GM12878 (cell line): ENCODE results near the gene GAS2L1. TPM values are rescaled to one million over a fixed set of nuclear protein-coding genes. Genes with fewer than 3 reads are reported as not detected.

Source experiments
- ATAC-seq: fragments of 200-7000 bp; cut with Tn5 transposase; 3 replicates; pipeline ENCODE4 v1.9.1; 2020; ENCODE audit warnings: mild to moderate bottlenecking, moderate library complexity
- BruUV-seq: library from RNA; stranded (reverse); fragments of 400-500 nt; replicated peaks from 2 replicates; lab custom pipeline; 2021; lab: Mats Ljungman, UMichigan
- CTCF ChIA-PET: fragments of 300-600 bp; sonication (Branson Sonifier 250); formaldehyde crosslinking; extraction: SDS; loops from one replicate; lab custom pipeline; 2021; ENCODE audit warnings: inconsistent platforms; lab: Yijun Ruan, JAX
- POLR2A ChIA-PET: fragments of 350-600 bp; formaldehyde crosslinking; extraction: SDS; loops from one replicate; lab custom pipeline; 2021; ENCODE audit warnings: inconsistent platforms; lab: Charles Lee
- RAD21 ChIA-PET: fragments of 300-600 bp; sonication (Branson Sonifier 250); formaldehyde crosslinking; loops from one replicate; lab custom pipeline; 2023; ENCODE audit warnings: antibody characterized with exemption; ENCODE audit not compliant: unreplicated experiment; lab: Charles Lee
- SMC1A ChIA-PET: fragments of 300-600 bp; sonication (Branson Sonifier 250); formaldehyde crosslinking; loops from one replicate; lab custom pipeline; 2023; ENCODE audit not compliant: unreplicated experiment, uncharacterized antibody; lab: Charles Lee
- DNase-seq: peaks from one replicate; pipeline ENCODE4 v3.0.0-alpha.2; 2011; ENCODE audit warnings: low read depth, low spot score
- FAIRE-seq: peaks from 3 replicates; lab custom pipeline; 2011; peaks lifted over from hg19 to GRCh38; lab: Jason Lieb, UNC
- H2AFZ ChIP-seq: 2 replicates; pipeline ENCODE4 v1.6.0; 2011; ENCODE audit warnings: low read depth, low read length, control low read depth; ENCODE audit not compliant: control insufficient read depth
- H3K27ac ChIP-seq: 2 replicates; pipeline ENCODE4 v1.5.1; 2011; ENCODE audit warnings: control low read depth; ENCODE audit not compliant: control insufficient read depth, insufficient read depth
- H3K27me3 ChIP-seq, 2 experiments: replicated peaks in 1 of 2; 2 replicates each; pipeline versions ENCODE4 v1.6.0 to v1.6.1; 2011; ENCODE audit warnings: low read length in 1 of 2; ENCODE audit not compliant: control insufficient read depth in 2 of 2, insufficient read depth in 2 of 2
- H3K36me3 ChIP-seq, 2 experiments: 2 replicates each; pipeline ENCODE4 v1.5.1; 2011; ENCODE audit warnings: low read length in 1 of 2; ENCODE audit not compliant: control insufficient read depth in 2 of 2, insufficient read depth in 2 of 2
- H3K4me1 ChIP-seq: 2 replicates; pipeline ENCODE4 v1.6.1; 2011; ENCODE audit warnings: mild to moderate bottlenecking, low read length, moderate library complexity, mixed read lengths; ENCODE audit not compliant: control insufficient read depth, insufficient read depth
- H3K4me2 ChIP-seq: 2 replicates; pipeline ENCODE4 v1.6.0; 2011; ENCODE audit warnings: control low read depth; ENCODE audit not compliant: control insufficient read depth, insufficient read depth
- H3K4me3 ChIP-seq: fragments of 200-600 bp; sonication (generic); 2 replicates; pipeline ENCODE4 v1.5.1; 2016
- H3K79me2 ChIP-seq: 2 replicates; pipeline ENCODE4 v1.6.0; 2011; ENCODE audit warnings: low read length; ENCODE audit not compliant: control insufficient read depth, insufficient read depth
- H3K9ac ChIP-seq: 2 replicates; pipeline ENCODE4 v1.8.0; 2011; ENCODE audit warnings: low read length, control low read depth, mixed read lengths; ENCODE audit not compliant: control insufficient read depth, insufficient read depth
- H3K9me3 ChIP-seq: replicated peaks from 3 replicates; pipeline ENCODE4 v1.5.1; 2011; ENCODE audit warnings: mild to moderate bottlenecking, low read length; ENCODE audit not compliant: control insufficient read depth, insufficient read depth
- H4K20me1 ChIP-seq: 2 replicates; pipeline ENCODE4 v1.6.0; 2011; ENCODE audit not compliant: control insufficient read depth, insufficient read depth
- CHD2 ChIP-seq: IDR thresholded peaks from 2 replicates; pipeline ENCODE4 v1.6.1; 2011; ENCODE audit warnings: low read depth, low read length, improper control_type of control experiment, borderline replicate concordance
- CTCF ChIP-seq, 3 experiments: IDR thresholded peaks in 2 of 3; conservative IDR thresholded peaks in 1 of 3; 2 replicates each; pipeline ENCODE4 v1.5.1; 2011; ENCODE audit warnings: low read depth in 3 of 3, low read length in 3 of 3, mild to moderate bottlenecking in 3 of 3, control low read depth in 2 of 3, moderate library complexity in 2 of 3, inconsistent platforms in 1 of 3, mixed read lengths in 1 of 3; ENCODE audit not compliant: control insufficient read depth in 2 of 3, insufficient read depth in 1 of 3; ENCODE audit errors: extremely low read depth in 1 of 3
- ESRRA ChIP-seq: IDR thresholded peaks from 2 replicates; pipeline ENCODE4 v1.6.1; 2012; ENCODE audit warnings: mild to moderate bottlenecking, low read length, improper control_type of control experiment
- GATAD2B ChIP-seq: fragments of 450-650 bp; conservative IDR thresholded peaks from 2 replicates; pipeline ENCODE4 v1.6.1; 2017; ENCODE audit warnings: low read depth, mild to moderate bottlenecking, moderate library complexity
- IKZF2 ChIP-seq, 2 experiments: fragments of 450-650 bp; IDR thresholded peaks; 2 replicates each; pipeline ENCODE4 v1.6.1; 2017; ENCODE audit warnings: mild to moderate bottlenecking in 2 of 2, moderate library complexity in 2 of 2
- MEF2A ChIP-seq: IDR thresholded peaks from 2 replicates; pipeline ENCODE4 v1.6.1; 2011; ENCODE audit warnings: low read depth, mild to moderate bottlenecking, low read length, moderate library complexity; ENCODE audit not compliant: insufficient read depth
- NFYB ChIP-seq: IDR thresholded peaks from 2 replicates; pipeline ENCODE4 v1.6.1; 2011; ENCODE audit warnings: low read depth, mild to moderate bottlenecking, low read length, improper control_type of control experiment, moderate library complexity; ENCODE audit not compliant: insufficient read depth
- NR2C2 ChIP-seq: IDR thresholded peaks from 2 replicates; pipeline ENCODE4 v1.6.1; 2011; ENCODE audit warnings: borderline replicate concordance, low read depth; ENCODE audit not compliant: control insufficient read depth, insufficient read length
- PAX8 ChIP-seq: fragments of 450-650 bp; IDR thresholded peaks from 2 replicates; pipeline ENCODE4 v1.6.1; 2017; ENCODE audit warnings: mild to moderate bottlenecking, moderate library complexity
- POLR2AphosphoS5 ChIP-seq: IDR thresholded peaks from 2 replicates; pipeline ENCODE4 v1.6.1; 2011; ENCODE audit warnings: mild to moderate bottlenecking, low read length, inconsistent platforms
- PRDM15 ChIP-seq: fragments of 450-650 bp; formaldehyde crosslinking; IDR thresholded peaks from 2 replicates; pipeline ENCODE4 v1.4.0; 2020; ENCODE audit warnings: mild to moderate bottlenecking, moderate library complexity
- SIN3A ChIP-seq: IDR thresholded peaks from 2 replicates; pipeline ENCODE4 v1.6.1; 2012; ENCODE audit warnings: low read depth, low read length, improper control_type of control experiment
- SRF ChIP-seq, 2 experiments: IDR thresholded peaks; 2 replicates each; pipeline ENCODE4 v1.6.1; 2011; ENCODE audit warnings: low read depth in 2 of 2, low read length in 2 of 2, mild to moderate bottlenecking in 1 of 2, moderate library complexity in 1 of 2
- TAF1 ChIP-seq: IDR thresholded peaks from 2 replicates; pipeline ENCODE4 v1.6.1; 2011; ENCODE audit warnings: mild to moderate bottlenecking, low read depth, low read length, borderline replicate concordance
- WGBS: methylation state at CpG from one replicate; pipeline ENCODE4 v1.1.6; 2016; ENCODE audit warnings: low lambda C conversion rate; ENCODE audit not compliant: insufficient replicate concordance, insufficient coverage; ENCODE audit errors: missing lambda C conversion rate; 5-methylcytosine and 5-hydroxymethylcytosine counted together
- in situ Hi-C: fragments of 300-500 bp; cut with MboI; formaldehyde crosslinking; loops from 9 replicates; pipeline ENCODE4 v1.14.3; 2018; ENCODE audit warnings: mixed read lengths
- intact Hi-C: fragments of 100-400 bp; cut with micrococcal nuclease; formaldehyde crosslinking; loops from one replicate; pipeline ENCODE4 v1.14.2; 2022; ENCODE audit not compliant: unreplicated experiment
- polyA plus RNA-seq, 11 experiments: library from polyadenylated mRNA; depleted of rRNA in 4 of 11; unstranded in 6 of 11; stranded (reverse) in 5 of 11; fragments of >200 nt; fragmentation: Nextera tagmentation in 4 of 11; fragmentation: Illumina TruSeq in 1 of 11; extraction: Ambion mirVana in 4 of 11; extraction: Trizol in 1 of 11; gene quantifications; 1 replicate in 1 of 11; 2 replicates in 10 of 11; pipeline versions ENCODE4 v1.2.1 to v1.2.3, GENCODE V29; 2011 to 2016; ENCODE audit warnings: inconsistent platforms in 2 of 11, missing spikeins in 2 of 11, low read depth in 1 of 11
- total RNA-seq, 4 experiments: library from RNA; depleted of rRNA in 3 of 4; stranded (reverse); fragments of >200 nt in 3 of 4; fragmentation: Illumina TruSeq in 1 of 4; extraction: Trizol in 1 of 4; gene quantifications; 2 replicates each; pipeline versions ENCODE4 v1.2.1 to v1.2.3, GENCODE V29; 2013 to 2021

The GAS2L1 gene
- total and polyA plus RNA-seq, 10 of the 15 experiments (the other 5 are each of a cell fraction or from before 2014, with no cell fraction given) = 0.03 to 0.13 TPM; not detected in 8

- Histone ChIP-seq H3K36me3 (no peaks in the 10 kb centered on the region; a peak in 2 of 4 replicates), H3K4me3 (no peak overlapping the region), H3K27ac (no peak overlapping the region), H2AFZ (no peak overlapping the region), H3K79me2 (no peaks in the 10 kb centered on the region), H3K27me3 (no peaks in the 10 kb centered on the region), H3K9me3 (no peaks in the 10 kb centered on the region), H3K9ac (no peak overlapping the region), H3K4me1 (no peaks in the 10 kb centered on the region), H3K4me2 (no peak overlapping the region), H4K20me1 (no peaks in the 10 kb centered on the region)
- ChIA-PET POLR2A (no interaction called here), RAD21 (no interaction called here), SMC1A (interaction anchor here (0.9 kb wide), 1 partner anchor 53 kb away, joined by 3 read pairs; no protein-coding TSS in a partner anchor), CTCF (interaction anchor here (1.4 kb wide), 1 partner anchor 12 kb away, joined by 3 read pairs; no protein-coding TSS in a partner anchor)
- in situ Hi-C loops = no loop called here
- BruUV-seq = no TSS peak
- FAIRE-seq (no peak), ATAC-seq (no peak), DNase-seq (no peak)
- 69% methylated on average over 8 of the region's 8 CpGs for WGBS
- intact Hi-C loops = no loop called here
- TF ChIP-seq PAX8 = no peak
- TF ChIP-seq GATAD2B = no peak
- no peak for TF ChIP-seq NR2C2
- no peak for TF ChIP-seq IKZF2 (IDR thresholded peaks at IDR 0.05)
- no peak for TF ChIP-seq MEF2A
- TF ChIP-seq PRDM15 (CRISPR knock-in tag) = no peak
- TF ChIP-seq TAF1 = no peak
- no peak; the same call in 1 of the 2 replicates for TF ChIP-seq POLR2AphosphoS5
- no peak for TF ChIP-seq SRF (IDR thresholded peaks at IDR 0.05; ENCODE audit: low read depth in 2 of 2, low read length in 2 of 2)
- no peak for TF ChIP-seq CTCF (IDR thresholded peaks at IDR 0.05 in 2 of 3, conservative IDR thresholded peaks at IDR 0.05 in 1 of 3; ENCODE audit: control insufficient read depth in 2 of 3, extremely low read depth in 1 of 3, insufficient read depth in 1 of 3, low read depth in 3 of 3, low read length in 3 of 3)
- no peak for TF ChIP-seq SIN3A
- no peak for TF ChIP-seq ESRRA
- TF ChIP-seq CHD2 = no peak
- TF ChIP-seq NFYB = no peak
Measured at GRCh38 chr22:29257751-29258181, 48.7 kb upstream of the GAS2L1 start.
